B cell (primary cell): ENCODE results near the gene PCDHB2. TPM values are rescaled to one million over a fixed set of nuclear protein-coding genes. Genes with fewer than 3 reads are reported as not detected.

Experiments used
- ATAC-seq: fragments of 200-7000 bp; cut with Tn5 transposase; one replicate; pipeline ENCODE4 v1.10.0; 2021; ENCODE audit warnings: low read depth, mild to moderate bottlenecking, moderate number of reproducible peaks, moderate library complexity
- CTCF ChIA-PET: fragments of 350-600 bp; sonication (Branson Sonifier 250); formaldehyde crosslinking; loops from one replicate; lab custom pipeline; 2021; ENCODE audit warnings: antibody characterized with exemption, inconsistent platforms; lab: Charles Lee
- POLR2A ChIA-PET: fragments of 350-600 bp; sonication (Branson Sonifier 250); formaldehyde crosslinking; loops from one replicate; lab custom pipeline; 2021; ENCODE audit warnings: antibody characterized with exemption; lab: Charles Lee
- DNase-seq: peaks from one replicate; pipeline ENCODE4 v3.0.0; 2013
- H2AFZ ChIP-seq: 2 replicates; pipeline ENCODE4 v1.6.1; 2012; ENCODE audit warnings: mild to moderate bottlenecking, low read depth, low read length; ENCODE audit not compliant: insufficient read depth, poor library complexity, severe bottlenecking
- H3K27ac ChIP-seq, 2 donors: 1 replicate in 1 of 2; 2 replicates in 1 of 2; pipeline ENCODE4 v1.5.1; 2012 to 2013; ENCODE audit warnings: low read length in 2 of 2, mild to moderate bottlenecking in 2 of 2, moderate library complexity in 1 of 2
- H3K27me3 ChIP-seq, 4 experiments: fragments of 200-600 bp in 1 of 4; sonication (generic) in 1 of 4; replicated peaks in 1 of 4; 1 replicate in 2 of 4; 2 replicates in 2 of 4; pipeline versions ENCODE4 v1.6.1 to v1.7.0; 2013 to 2016; ENCODE audit warnings: low read length in 3 of 4, mild to moderate bottlenecking in 2 of 4, mixed read lengths in 1 of 4, moderate library complexity in 1 of 4; ENCODE audit not compliant: insufficient read depth in 4 of 4, control insufficient read depth in 3 of 4; ENCODE audit errors: control extremely low read depth in 1 of 4
- H3K36me3 ChIP-seq, 2 experiments: replicated peaks in 1 of 2; 1 replicate in 1 of 2; 2 replicates in 1 of 2; pipeline versions ENCODE4 v1.6.1 to v1.7.1; 2013; ENCODE audit warnings: low read length in 1 of 2; ENCODE audit not compliant: insufficient read depth in 2 of 2, control insufficient read depth in 1 of 2; ENCODE audit errors: control extremely low read depth in 1 of 2, extremely low read depth in 1 of 2
- H3K4me1 ChIP-seq, 2 donors: fragments of 200-600 bp in 1 of 2; sonication (generic) in 1 of 2; 1 replicate in 1 of 2; 2 replicates in 1 of 2; pipeline versions ENCODE4 v1.5.1 to v1.6.1; 2013 to 2017; ENCODE audit warnings: low read length in 2 of 2; ENCODE audit not compliant: control insufficient read depth in 2 of 2, insufficient read depth in 2 of 2
- H3K4me2 ChIP-seq: replicated peaks from 2 replicates; pipeline ENCODE3; 2012; ENCODE audit warnings: mild to moderate bottlenecking, low read depth, low read length; ENCODE audit not compliant: poor library complexity, severe bottlenecking
- H3K4me3 ChIP-seq, 5 experiments: fragments of 200-600 bp in 1 of 5; sonication (generic) in 1 of 5; 1 replicate in 3 of 5; 2 replicates in 2 of 5; pipeline versions ENCODE4 v1.5.1 to v1.7.0; 2011 to 2016; ENCODE audit warnings: low read length in 4 of 5, mild to moderate bottlenecking in 4 of 5, low read depth in 2 of 5, control low read depth in 1 of 5, moderate library complexity in 1 of 5; ENCODE audit not compliant: insufficient read depth in 1 of 5; ENCODE audit errors: control extremely low read depth in 1 of 5, extremely low read depth in 1 of 5
- H3K79me2 ChIP-seq: fragments of 200-600 bp; sonication (generic); one replicate; pipeline ENCODE4 v1.6.0; 2016; ENCODE audit warnings: low read length; ENCODE audit not compliant: control insufficient read depth, insufficient read depth
- H3K9ac ChIP-seq: fragments of 200-600 bp; sonication (generic); 2 replicates; pipeline ENCODE4 v1.6.1; 2017; ENCODE audit warnings: mild to moderate bottlenecking, low read length, moderate library complexity
- H3K9me3 ChIP-seq, 3 donors: one replicate each; pipeline versions ENCODE4 v1.6.1 to v1.7.1; 2013; ENCODE audit warnings: low read length in 2 of 3; ENCODE audit not compliant: control insufficient read depth in 2 of 3, insufficient read depth in 1 of 3; ENCODE audit errors: control extremely low read depth in 1 of 3
- H4K20me1 ChIP-seq: 2 replicates; pipeline ENCODE4 v1.6.0; 2012; ENCODE audit warnings: mild to moderate bottlenecking, low read length; ENCODE audit not compliant: insufficient read depth, control insufficient read depth, poor library complexity, severe bottlenecking
- H3K27ac Mint-ChIP-seq: one replicate; pipeline ENCODE4 v1.8.0; 2021; ENCODE audit warnings: mixed read lengths
- H3K27me3 Mint-ChIP-seq: one replicate; pipeline ENCODE4 v1.8.0; 2021; ENCODE audit warnings: mixed read lengths
- H3K4me1 Mint-ChIP-seq: one replicate; pipeline ENCODE4 v1.8.0; 2021; ENCODE audit warnings: mixed read lengths
- H3K4me3 Mint-ChIP-seq: one replicate; pipeline ENCODE4 v1.8.0; 2021; ENCODE audit warnings: mixed read lengths
- H3K9me3 Mint-ChIP-seq: one replicate; pipeline ENCODE4 v1.8.0; 2022; ENCODE audit warnings: mixed read lengths; ENCODE audit not compliant: insufficient read depth
- CTCF ChIP-seq: fragments of 200-600 bp; IDR thresholded peaks from one replicate; pipeline ENCODE4 v1.8.0; 2022; ENCODE audit warnings: antibody characterized with exemption, mild to moderate bottlenecking
- EZH2 ChIP-seq: IDR thresholded peaks from 2 replicates; pipeline ENCODE4 v1.6.1; 2012; ENCODE audit warnings: borderline replicate concordance, low read depth, mild to moderate bottlenecking, moderate library complexity, low read length; ENCODE audit not compliant: insufficient read depth, poor library complexity, severe bottlenecking
- WGBS: methylation state at CpG from one replicate; pipeline ENCODE4 v1.1.5; 2013; ENCODE audit warnings: missing lambda C conversion rate; ENCODE audit not compliant: insufficient coverage; 5-methylcytosine and 5-hydroxymethylcytosine counted together
- intact Hi-C: fragments of 100-400 bp; cut with micrococcal nuclease; formaldehyde crosslinking; loops from one replicate; pipeline ENCODE4 v1.10.0; 2022
- polyA plus RNA-seq: library from polyadenylated mRNA; depleted of rRNA; stranded (reverse); fragments of >200 nt; gene quantifications from 2 replicates; pipeline ENCODE4 v1.2.3, GENCODE V29; 2012
- total RNA-seq, 2 donors: library from RNA; stranded (reverse); fragments of 120-200 nt in 1 of 2; gene quantifications; 1 replicate in 1 of 2; 2 replicates in 1 of 2; pipeline versions ENCODE4 v1.2.3 to v1.2.4, GENCODE V29; 2013 to 2022

Gene PCDHB2
- total and polyA plus RNA-seq, 2 donors (not counting 1 experiment from before 2014, with no cell fraction given): 0.07 TPM; not detected in 1

GRCh38 chr5:141105350-141105749 lies 10.9 kb downstream of the PCDHB2 start:
- Histone ChIP-seq H3K4me3 (no peak overlapping the region), H3K4me1 (no peaks in the 10 kb centered on the region), H3K36me3 (no peaks in the 10 kb centered on the region), H3K79me2 (no peaks in the 10 kb centered on the region), H4K20me1 (no peaks in the 10 kb centered on the region), H3K27ac (no peak overlapping the region), H3K4me2 (no peak overlapping the region), H3K9ac (no peak overlapping the region), H2AFZ (no peak overlapping the region), H3K9me3 (peaks cover 0 to 21% (median 2%) of the 10 kb centered on the region in 3 donors), H3K27me3 (peaks cover 0 to 6% (median 1%) of the 10 kb centered on the region in 4 experiments)
- Mint-ChIP-seq H3K4me3 (no peak overlapping the region), H3K27me3 (peaks cover 5% of the 10 kb centered on the region), H3K4me1 (no peaks in the 10 kb centered on the region), H3K9me3 (no peaks in the 10 kb centered on the region), H3K27ac (no peak overlapping the region)
- intact Hi-C loops: no loop called here
- ChIA-PET CTCF (no interaction called here), POLR2A (no interaction called here)
- DNase-seq: no peak
- no CpG with 5 or more reads among the region's 2 CpGs for WGBS
- TF ChIP-seq EZH2 (no peak), CTCF (no peak)
- ATAC-seq: no peak

- CTCF ChIA-PET: no interaction called here
- no peak overlapping the region for H3K9ac ChIP-seq
- no peak overlapping the region for H3K4me2 ChIP-seq
- POLR2A ChIA-PET: no interaction called here
- H3K4me3 ChIP-seq: no peak overlapping the region
- H3K4me1 ChIP-seq: no peaks in the 10 kb centered on the region
- no CpG with 5 or more reads among the region's 2 CpGs for WGBS
- Mint-ChIP-seq H3K9me3 (peaks cover 13% of the 10 kb centered on the region), H3K27ac (no peak overlapping the region), H3K4me3 (no peak overlapping the region), H3K4me1 (no peaks in the 10 kb centered on the region), H3K27me3 (peaks cover 9% of the 10 kb centered on the region)
- H3K36me3 ChIP-seq: no peaks in the 10 kb centered on the region
- H4K20me1 ChIP-seq: no peaks in the 10 kb centered on the region
- peaks cover 3 to 21% (median 8%) of the 10 kb centered on the region in 3 donors for H3K9me3 ChIP-seq
- peaks cover 0 to 11% (median 3%) of the 10 kb centered on the region in 4 experiments for H3K27me3 ChIP-seq
- no peak overlapping the region for H3K27ac ChIP-seq
- H3K79me2 ChIP-seq: no peaks in the 10 kb centered on the region
- ATAC-seq (no peak), DNase-seq (no peak)
- TF ChIP-seq EZH2 (no peak), CTCF (no peak)
- H2AFZ ChIP-seq: no peak overlapping the region
- intact Hi-C loops: no loop called here
Measured at GRCh38 chr5:141119250-141119649, 24.8 kb downstream of the PCDHB2 start.
